GM21515 (cell line): ENCODE data around the gene BBS1.
"Not testable (repeated sequence)": the region's sequence is repeated elsewhere in the genome, so short reads cannot be mapped to it uniquely, and the experiment has no call there.

Experiments used
- ATAC-seq: cut with Tn5 transposase; IDR thresholded peaks from one replicate; pipeline ENCODE4 v1.9.1; 2021; ENCODE audit not compliant: unreplicated experiment

BBS1 gene

DNA sequence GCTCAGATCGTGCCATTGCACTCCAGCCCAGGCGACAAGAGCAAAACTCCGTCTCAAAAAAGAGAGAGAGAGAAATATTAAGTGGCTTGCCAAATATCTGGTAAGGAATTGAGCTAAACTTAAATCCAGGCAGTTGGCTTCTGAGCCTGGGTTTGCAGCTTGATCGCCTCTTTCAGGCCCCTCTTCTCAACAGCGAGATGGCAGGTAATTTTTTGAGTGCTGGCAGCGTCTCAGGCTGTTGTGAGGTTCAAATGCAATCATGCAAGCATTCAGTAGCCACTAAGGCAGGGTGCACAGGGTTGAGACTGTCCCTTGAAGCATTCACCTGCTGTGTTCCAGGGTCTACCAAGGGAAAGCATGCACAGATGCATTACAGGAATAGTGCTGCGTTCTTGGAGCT lies 58.6 kb downstream of the BBS1 start:
- ATAC-seq, result no peak

DNA sequence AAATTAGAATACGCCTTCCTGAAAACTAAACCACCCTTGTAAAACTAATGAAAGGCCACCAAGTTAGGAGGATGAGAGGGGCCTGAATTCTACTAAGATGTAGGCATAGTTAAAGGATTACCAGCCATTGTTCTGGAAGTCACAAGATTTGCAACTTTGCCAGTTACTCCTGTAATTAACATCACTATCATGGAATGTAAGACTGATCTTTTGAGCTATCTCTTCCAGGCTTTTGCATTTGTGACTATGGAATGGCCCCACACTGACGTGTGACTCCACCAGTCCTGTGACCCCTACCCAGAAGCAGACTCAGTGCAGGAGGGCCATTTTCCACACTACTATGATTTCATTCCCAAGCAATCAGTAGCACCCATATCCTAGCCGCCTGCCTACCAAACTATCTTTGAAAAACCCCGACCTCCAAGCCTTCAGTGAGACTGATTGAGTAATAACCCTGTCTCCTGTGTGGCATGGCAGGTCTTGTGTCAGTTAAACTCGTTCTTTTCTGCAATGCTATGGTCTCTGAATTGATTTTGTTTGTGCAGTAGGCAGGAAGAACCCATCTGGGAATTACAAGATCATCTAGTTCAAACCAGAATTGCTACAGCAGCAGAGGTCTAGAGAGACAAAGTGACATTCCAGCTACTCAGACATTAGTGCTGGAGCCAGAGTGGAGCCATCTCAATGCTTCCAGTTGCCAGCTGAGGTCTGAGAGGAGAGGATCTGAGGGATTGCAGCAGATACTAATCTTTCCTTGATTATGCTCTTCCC lies 59.8 kb downstream of the BBS1 start:
- ATAC-seq, result no peak

DNA sequence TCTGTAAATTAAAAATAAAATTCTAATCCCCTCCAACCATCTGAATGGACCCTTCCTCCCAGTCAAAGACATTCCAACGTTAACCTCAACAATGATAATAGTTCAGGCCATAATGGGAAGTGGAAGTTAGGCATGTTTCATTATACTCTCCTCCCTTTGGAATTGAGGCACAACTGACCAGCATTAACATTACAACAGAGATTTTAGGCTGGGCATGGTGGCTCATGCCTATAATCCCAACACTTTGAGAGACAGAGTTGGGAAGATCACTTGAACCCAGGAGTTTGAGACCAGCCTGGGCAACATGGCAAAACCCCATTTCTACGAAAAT lies 60.4 kb downstream of the BBS1 start:
- no peak for ATAC-seq

DNA sequence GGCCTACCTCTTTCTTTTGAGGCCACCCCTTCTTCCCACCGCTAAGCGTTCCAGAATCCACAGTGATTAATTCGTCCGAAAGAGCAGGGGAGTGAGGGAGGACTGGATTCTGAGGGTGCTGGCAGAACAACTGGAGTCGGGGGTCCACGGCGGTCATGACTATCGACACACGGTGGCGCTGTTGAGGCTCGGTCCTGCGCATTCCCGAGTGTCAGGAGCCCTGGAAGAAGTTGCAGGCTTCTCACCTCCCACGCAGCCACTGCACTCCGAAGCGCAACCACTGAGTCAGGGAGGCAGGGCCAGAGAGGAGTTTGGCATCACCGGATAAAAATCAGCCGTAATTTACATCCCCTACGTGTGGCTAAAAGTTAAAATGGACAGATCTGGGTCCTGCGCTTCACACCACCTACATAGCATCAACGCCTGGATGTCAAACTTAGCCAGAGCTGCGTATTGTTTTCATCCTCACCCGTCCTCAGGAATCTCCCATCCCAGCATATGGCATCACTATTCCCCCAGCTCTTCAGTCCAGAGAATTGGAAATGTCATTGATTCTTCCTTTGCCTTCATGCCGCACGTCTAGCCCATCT lies 68.7 kb downstream of the BBS1 start:
- ATAC-seq, result no peak

GRCh38 chr11:66580803-66581202 lies 70.4 kb downstream of the BBS1 start:
- ATAC-seq, result no peak

- no peak for ATAC-seq
These were observed 70.8 kb downstream of the BBS1 start for GRCh38 chr11:66581261-66581660.

DNA sequence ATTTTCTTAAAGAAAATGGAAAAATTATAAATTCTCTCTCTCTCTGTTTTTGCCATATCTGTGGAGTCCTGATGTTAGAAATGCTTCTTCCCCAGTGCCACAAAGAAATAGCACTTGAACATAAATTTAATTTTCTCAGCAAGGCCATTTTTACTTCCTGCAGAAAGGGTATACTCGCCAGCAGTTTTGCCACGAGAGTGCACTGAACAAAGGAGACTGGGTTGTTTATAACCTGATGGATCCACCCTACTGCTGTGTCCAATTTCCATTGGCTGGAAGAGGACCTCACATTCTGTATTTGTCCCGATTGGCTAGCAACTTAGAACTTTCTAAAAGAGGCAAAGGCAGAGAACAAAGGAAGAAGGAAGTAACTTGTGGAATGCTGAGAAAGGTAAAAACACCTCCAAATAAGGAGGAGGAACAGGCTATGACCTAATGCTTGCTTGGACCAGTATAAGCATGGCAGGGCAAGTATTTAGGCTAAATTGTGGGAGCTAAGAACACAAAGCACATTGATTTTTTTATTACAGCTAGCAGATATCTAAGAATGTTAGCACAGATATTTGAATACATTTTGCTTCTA lies 72.2 kb downstream of the BBS1 start:
- ATAC-seq, result not testable (repeated sequence)
